ENCODE measurements around the gene CDH4.
A peak's percentile ranks its signal among the peaks of the same experiment; 100 is the strongest.

Gene CDH4

GRCh38 chr20:61482901-61483300 lies 230.8 kb downstream of the CDH4 start:
- TF ChIP-seq POLR2AphosphoS5 (IDR thresholded peaks at IDR 0.05; ENCODE audit: low read depth, low read length) (no peak; the same call in 1 of the 2 replicates), SIN3A (IDR thresholded peaks at IDR 0.05; ENCODE audit: borderline replicate concordance, insufficient read depth, low read length) (no peak), FOXP2 (optimal IDR thresholded peaks at IDR 0.05; ENCODE audit: borderline replicate concordance, extremely low read depth, extremely low read length, insufficient read depth) (no peak), TAF1 (IDR thresholded peaks at IDR 0.05; ENCODE audit: borderline replicate concordance, insufficient read depth, low read length) (no peak), REST (IDR thresholded peaks at IDR 0.05; ENCODE audit: insufficient read depth in 1 of 2, low read depth in 2 of 2, low read length in 2 of 2) (no peak)

GRCh38 chr20:61483336-61484067 lies 231.4 kb downstream of the CDH4 start:
- TF ChIP-seq SIN3A (IDR thresholded peaks at IDR 0.05; ENCODE audit: borderline replicate concordance, insufficient read depth, low read length) (no peak), FOXP2 (optimal IDR thresholded peaks at IDR 0.05; ENCODE audit: borderline replicate concordance, extremely low read depth, extremely low read length, insufficient read depth) (no peak), REST (IDR thresholded peaks at IDR 0.05; ENCODE audit: insufficient read depth in 1 of 2, low read depth in 2 of 2, low read length in 2 of 2) (no peak), POLR2AphosphoS5 (IDR thresholded peaks at IDR 0.05; ENCODE audit: low read depth, low read length) (no peak), TAF1 (IDR thresholded peaks at IDR 0.05; ENCODE audit: borderline replicate concordance, insufficient read depth, low read length) (no peak)

GRCh38 chr20:61486198-61486597 lies 234.1 kb downstream of the CDH4 start:
- TF ChIP-seq POLR2AphosphoS5 (IDR thresholded peaks at IDR 0.05; ENCODE audit: low read depth, low read length): no peak
- TF ChIP-seq FOXP2 (optimal IDR thresholded peaks at IDR 0.05; ENCODE audit: borderline replicate concordance, extremely low read depth, extremely low read length, insufficient read depth): no peak
- TF ChIP-seq TAF1 (IDR thresholded peaks at IDR 0.05; ENCODE audit: borderline replicate concordance, insufficient read depth, low read length): no peak
- no peak for TF ChIP-seq REST (IDR thresholded peaks at IDR 0.05; ENCODE audit: insufficient read depth in 1 of 2, low read depth in 2 of 2, low read length in 2 of 2)
- no peak for TF ChIP-seq SIN3A (IDR thresholded peaks at IDR 0.05; ENCODE audit: borderline replicate concordance, insufficient read depth, low read length)

GRCh38 chr20:61487346-61487996 lies 235.4 kb downstream of the CDH4 start:
- TF ChIP-seq TAF1 (IDR thresholded peaks at IDR 0.05; ENCODE audit: borderline replicate concordance, insufficient read depth, low read length): no peak
- TF ChIP-seq REST (IDR thresholded peaks at IDR 0.05; ENCODE audit: insufficient read depth in 1 of 2, low read depth in 2 of 2, low read length in 2 of 2): no peak
- TF ChIP-seq FOXP2 (optimal IDR thresholded peaks at IDR 0.05; ENCODE audit: borderline replicate concordance, extremely low read depth, extremely low read length, insufficient read depth): no peak
- no peak for TF ChIP-seq SIN3A (IDR thresholded peaks at IDR 0.05; ENCODE audit: borderline replicate concordance, insufficient read depth, low read length)
- 0 out of 2 replicates have a peak, but pooled peaks have one; percentile 6 for TF ChIP-seq POLR2AphosphoS5 (IDR thresholded peaks at IDR 0.05; ENCODE audit: low read depth, low read length)

Data from PFSK-1 (cell line).